ENCODE results near the gene TMEM63C. TPM values are rescaled to one million over a fixed set of nuclear protein-coding genes. Genes with fewer than 3 reads are reported as not detected.

The TMEM63C gene
- polyA plus RNA-seq = 0.29 and 0.54 TPM in 2 replicates

GRCh38 chr14:77181603-77182437 is at the start of gene TMEM63C:
TMEM63C (plus strand) TSS chr14:77181798; CDS start chr14:77218814, 37,016 bp downstream.

GRCh38 chr14:77141214-77142004 is 40.2 kb upstream of the TMEM63C start, which contains the start of gene ZDHHC22:
ZDHHC22 (minus strand) TSS chr14:77141791; CDS start chr14:77139738, 2,053 bp downstream.

GRCh38 chr14:77271113-77271710 is 89.6 kb downstream of the TMEM63C start, which contains the start of gene NGB:
NGB (minus strand) TSS chr14:77271206; CDS start chr14:77270937, 269 bp downstream.

Other genes with a start within 250 kb of the TMEM63C start
- gene IRF2BPL, start 153.1 kb upstream of the TMEM63C start, polyA plus RNA-seq = 3.3 and 6.4 TPM in 2 replicates
- 18.2 and 27.7 TPM in 2 replicates for gene CIPC, start 83.5 kb upstream of the TMEM63C start, polyA plus RNA-seq
- 0.71 and 3.5 TPM in 2 replicates for gene ZDHHC22, start 40.0 kb upstream of the TMEM63C start, polyA plus RNA-seq
- 0.59 TPM in 1 of 2 replicates, not detected in the other for gene NGB, start 89.4 kb downstream of the TMEM63C start, polyA plus RNA-seq
- gene POMT2, start 139.1 kb downstream of the TMEM63C start, polyA plus RNA-seq = 0.62 and 1.1 TPM in 2 replicates
- 3.2 and 6.5 TPM in 2 replicates for gene GSTZ1, start 139.2 kb downstream of the TMEM63C start, polyA plus RNA-seq
- 50.6 and 64.2 TPM in 2 replicates for gene TMED8, start 195.3 kb downstream of the TMEM63C start, polyA plus RNA-seq
- 37.4 and 37.8 TPM in 2 replicates for gene SAMD15, start 195.6 kb downstream of the TMEM63C start, polyA plus RNA-seq
- gene NOXRED1, start 241.7 kb downstream of the TMEM63C start, polyA plus RNA-seq = 0.60 TPM in 1 of 2 replicates, not detected in the other